Endodermal cell (in vitro differentiated cells): Measurements from ENCODE around the gene FAM83E. TPM values are rescaled to one million over a fixed set of nuclear protein-coding genes. Genes with fewer than 3 reads are reported as not detected.

Source experiments
- DNase-seq: peaks from one replicate; pipeline ENCODE4 v3.0.0-alpha.2; 2017
- H3K27ac ChIP-seq: 2 replicates; pipeline ENCODE4 v1.5.1; 2013; ENCODE audit warnings: mild to moderate bottlenecking, low read depth, low read length, moderate library complexity
- H3K27me3 ChIP-seq: 2 replicates; pipeline ENCODE4 v1.6.1; 2013; ENCODE audit warnings: mild to moderate bottlenecking, low read length, moderate library complexity; ENCODE audit not compliant: insufficient read depth, control insufficient read depth, poor library complexity, severe bottlenecking
- H3K36me3 ChIP-seq: 2 replicates; pipeline ENCODE4 v1.7.0; 2013; ENCODE audit warnings: mild to moderate bottlenecking, low read length, moderate library complexity; ENCODE audit not compliant: control insufficient read depth, insufficient read depth
- H3K4me1 ChIP-seq: one replicate; pipeline ENCODE4 v1.7.0; 2013; ENCODE audit warnings: low read length; ENCODE audit not compliant: control insufficient read depth, insufficient read depth
- H3K4me3 ChIP-seq: 2 replicates; pipeline ENCODE4 v1.5.1; 2013; ENCODE audit warnings: mild to moderate bottlenecking, low read length, moderate library complexity
- H3K9ac ChIP-seq: 2 replicates; pipeline ENCODE4 v1.6.1; 2013; ENCODE audit warnings: mild to moderate bottlenecking, low read length, moderate library complexity; ENCODE audit not compliant: poor library complexity, severe bottlenecking; ENCODE audit errors: extremely low read depth
- H3K9me3 ChIP-seq: 2 replicates; pipeline ENCODE4 v1.6.1; 2013; ENCODE audit warnings: mild to moderate bottlenecking, low read length, moderate library complexity; ENCODE audit not compliant: control insufficient read depth
- H3K27ac Mint-ChIP-seq: 2 replicates; pipeline ENCODE4 v1.8.0; 2020; ENCODE audit warnings: mixed read lengths
- H3K27me3 Mint-ChIP-seq: 2 replicates; pipeline ENCODE4 v1.8.0; 2021; ENCODE audit warnings: mild to moderate bottlenecking, mixed read lengths; ENCODE audit not compliant: insufficient read depth
- H3K36me3 Mint-ChIP-seq: 2 replicates; pipeline ENCODE4 v1.8.0; 2020; ENCODE audit warnings: low read depth, mixed read lengths
- H3K4me1 Mint-ChIP-seq: 2 replicates; pipeline ENCODE4 v1.8.0; 2020; ENCODE audit warnings: mixed read lengths
- H3K4me3 Mint-ChIP-seq: 2 replicates; pipeline ENCODE4 v1.8.0; 2020; ENCODE audit warnings: mild to moderate bottlenecking, moderate library complexity, mixed read lengths
- H3K9me3 Mint-ChIP-seq: 2 replicates; pipeline ENCODE4 v1.8.0; 2020; ENCODE audit warnings: mild to moderate bottlenecking, mixed read lengths
- CTCF ChIP-seq: fragments of 200-600 bp; sonication (generic); conservative IDR thresholded peaks from 2 replicates; pipeline ENCODE4 v1.5.0; 2021; ENCODE audit warnings: antibody characterized with exemption, mild to moderate bottlenecking
- WGBS, 2 experiments: methylation state at CpG; one replicate each; pipeline versions ENCODE4 v1.1.5 to v1.1.7; 2013; ENCODE audit warnings: missing lambda C conversion rate in 2 of 2, mixed read lengths in 1 of 2; ENCODE audit not compliant: insufficient coverage in 1 of 2, insufficient read length in 1 of 2; 5-methylcytosine and 5-hydroxymethylcytosine counted together
- total RNA-seq, 2 donors: library from RNA; stranded (reverse); fragmentation: NEBNext Ultra II Directional in 1 of 2; extraction: Animal tissue kit (Norgen Biotek cat#: 25700) in 1 of 2; gene quantifications; 2 replicates in 1 of 2; 3 replicates in 1 of 2; pipeline ENCODE4 v1.2.1, GENCODE V29; 2021

The FAM83E gene
- total RNA-seq, 2 donors from 2014 or later = 4.4 to 5.7 TPM

DNA sequence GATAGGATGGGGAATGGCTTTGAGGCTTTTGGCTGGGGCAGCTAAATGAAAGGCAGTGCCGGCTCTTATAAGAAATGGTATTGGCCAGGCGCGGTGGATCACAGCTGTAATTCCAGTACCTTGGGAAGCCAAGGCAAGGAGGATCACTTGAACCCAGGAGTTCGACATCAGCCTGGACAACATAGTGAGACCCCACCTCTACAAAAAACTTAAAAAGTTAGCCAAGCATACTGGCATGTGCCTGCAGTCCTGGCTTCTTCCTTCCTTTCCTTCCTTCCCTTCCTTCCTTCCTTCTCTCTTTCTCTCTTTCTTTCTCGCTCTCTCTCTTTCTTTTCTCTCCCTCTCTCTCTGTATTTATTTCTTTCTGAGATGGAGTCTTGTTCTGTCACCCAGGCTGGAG lies 28.0 kb upstream of the FAM83E start:
- no peak overlapping the region for H3K4me3 ChIP-seq
- Mint-ChIP-seq H3K4me1 (peaks cover 21% of the 10 kb centered on the region), H3K9me3 (peaks cover 2% of the 10 kb centered on the region), H3K27ac (no peak overlapping the region), H3K27me3 (peaks cover 31% of the 10 kb centered on the region), H3K4me3 (no peak overlapping the region), H3K36me3 (peaks cover 25% of the 10 kb centered on the region)
- H3K27ac ChIP-seq = no peak overlapping the region
- H3K27me3 ChIP-seq = no peaks in the 10 kb centered on the region
- WGBS, 2 experiments = 85 to 92% methylated on average over 4 to 5 of the region's 5 CpGs
- DNase-seq = no peak
- H3K9me3 ChIP-seq = no peaks in the 10 kb centered on the region
- no peak overlapping the region for H3K9ac ChIP-seq
- H3K4me1 ChIP-seq = no peaks in the 10 kb centered on the region
- TF ChIP-seq CTCF = no peak
- H3K36me3 ChIP-seq = no peaks in the 10 kb centered on the region

DNA sequence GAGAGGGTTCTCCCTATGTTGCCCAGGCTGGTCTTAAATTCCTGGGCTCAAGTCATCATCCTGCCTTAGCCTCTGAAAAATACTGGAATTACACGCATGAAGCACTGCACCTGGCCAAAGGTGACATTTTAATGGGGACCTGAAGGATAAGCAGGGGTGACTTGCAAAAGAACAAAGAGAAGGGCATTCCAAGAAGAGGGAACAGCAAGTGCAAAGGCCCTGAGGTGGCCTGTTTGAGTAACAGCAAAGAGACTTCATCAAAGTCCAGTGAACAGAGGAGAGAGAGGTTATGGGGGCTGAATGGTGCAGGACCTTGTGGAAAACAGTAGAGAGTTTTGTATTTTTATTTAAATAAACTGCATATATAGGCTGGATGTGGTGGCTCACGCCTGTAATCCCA lies 27.0 kb upstream of the FAM83E start:
- H3K4me3 ChIP-seq = no peak overlapping the region
- H3K9me3 Mint-ChIP-seq = peaks cover 2% of the 10 kb centered on the region
- WGBS, 2 experiments = 99 to 100% methylated on average over 2 of the region's 2 CpGs
- no peak for TF ChIP-seq CTCF
- no peaks in the 10 kb centered on the region for H3K4me1 ChIP-seq
- H3K9me3 ChIP-seq = no peaks in the 10 kb centered on the region
- H3K27ac Mint-ChIP-seq = no peak overlapping the region
- H3K27me3 ChIP-seq = no peaks in the 10 kb centered on the region
- H3K4me1 Mint-ChIP-seq = peaks cover 18% of the 10 kb centered on the region
- no peak overlapping the region for H3K4me3 Mint-ChIP-seq
- H3K36me3 ChIP-seq = no peaks in the 10 kb centered on the region
- DNase-seq = no peak
- H3K36me3 Mint-ChIP-seq = peaks cover 25% of the 10 kb centered on the region
- H3K27ac ChIP-seq = no peak overlapping the region
- H3K27me3 Mint-ChIP-seq = peaks cover 39% of the 10 kb centered on the region
- no peak overlapping the region for H3K9ac ChIP-seq

DNA sequence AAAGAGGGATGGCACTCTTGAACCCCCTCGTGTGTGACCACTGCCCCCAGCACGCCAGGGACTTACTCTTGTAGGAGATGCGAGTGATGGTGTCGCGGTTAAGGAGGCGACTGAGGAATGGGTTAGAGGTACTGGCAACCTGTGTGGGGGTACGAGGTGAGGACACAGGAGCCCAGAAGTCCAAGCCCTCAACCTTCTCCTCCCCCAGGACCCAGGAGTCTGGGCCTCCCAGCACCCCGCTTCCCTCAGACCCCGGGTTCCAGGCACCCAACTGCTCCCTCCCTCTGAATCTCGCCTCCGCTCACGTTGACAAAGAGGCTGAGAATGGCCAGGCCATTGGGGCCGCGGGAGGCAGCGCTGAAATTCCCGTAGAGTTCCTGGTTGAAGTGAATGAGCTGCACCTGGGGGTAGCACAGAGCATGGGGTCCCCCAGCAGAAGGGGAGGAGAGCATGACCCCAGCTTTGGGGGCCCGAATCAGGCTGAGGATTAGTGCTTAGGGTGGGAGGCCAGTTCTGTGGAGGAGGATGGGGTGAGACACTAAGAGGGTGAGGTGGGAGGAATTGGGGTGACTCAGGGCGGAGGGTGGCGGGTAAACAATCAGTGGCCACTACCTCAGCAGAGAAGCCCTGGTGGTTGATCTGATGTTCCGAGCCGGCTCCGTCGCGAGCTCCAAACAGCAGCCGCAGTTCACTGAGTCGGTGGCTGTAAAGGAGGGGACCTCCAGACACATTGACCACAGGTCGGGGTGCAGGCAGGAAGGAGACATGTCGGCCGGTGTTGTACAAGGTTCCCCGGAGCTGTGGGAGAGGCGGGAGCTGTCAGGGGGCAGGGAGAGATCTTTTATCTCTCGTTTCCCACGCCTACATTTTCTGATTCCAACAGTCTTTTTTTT lies 24.9 kb upstream of the FAM83E start:
- no peak overlapping the region for H3K4me3 ChIP-seq
- H3K9me3 ChIP-seq = no peaks in the 10 kb centered on the region
- H3K27ac ChIP-seq = no peak overlapping the region
- H3K9ac ChIP-seq = no peak overlapping the region
- WGBS, 2 experiments = 88 to 92% methylated on average over 16 to 31 of the region's 33 CpGs
- H3K36me3 Mint-ChIP-seq = peaks cover 25% of the 10 kb centered on the region
- H3K4me3 Mint-ChIP-seq = peak overlapping the region; percentile 49
- no peak for TF ChIP-seq CTCF
- H3K4me1 Mint-ChIP-seq = peaks cover 14% of the 10 kb centered on the region
- DNase-seq = peak; percentile 67
- H3K27ac Mint-ChIP-seq = peak overlapping the region; percentile 87
- H3K36me3 ChIP-seq = no peaks in the 10 kb centered on the region
- peaks cover 3% of the 10 kb centered on the region for H3K4me1 ChIP-seq
- H3K9me3 Mint-ChIP-seq = peaks cover 2% of the 10 kb centered on the region
- peaks cover 11% of the 10 kb centered on the region for H3K27me3 ChIP-seq
- peaks cover 49% of the 10 kb centered on the region for H3K27me3 Mint-ChIP-seq
